Muscle layer of duodenum (tissue), 2 donors: ENCODE results near the gene PTPRG.

Experiments used
- H3K27ac ChIP-seq: one replicate; pipeline ENCODE4 v1.7.0; 2013; ENCODE audit warnings: mild to moderate bottlenecking, low read length
- H3K27me3 ChIP-seq: one replicate; pipeline ENCODE4 v1.7.0; 2013; ENCODE audit warnings: low read depth, mild to moderate bottlenecking, control low read depth, low read length
- H3K36me3 ChIP-seq, 2 donors: one replicate each; pipeline ENCODE4 v1.7.0; 2013; ENCODE audit warnings: low read length in 2 of 2, control low read depth in 1 of 2, mild to moderate bottlenecking in 1 of 2; ENCODE audit not compliant: insufficient read depth in 2 of 2, control insufficient read depth in 1 of 2
- H3K4me1 ChIP-seq, 2 donors: one replicate each; pipeline ENCODE4 v1.7.0; 2013; ENCODE audit warnings: low read length in 2 of 2, mild to moderate bottlenecking in 2 of 2, control low read depth in 1 of 2, moderate library complexity in 1 of 2; ENCODE audit not compliant: insufficient read depth in 2 of 2, control insufficient read depth in 1 of 2
- H3K4me3 ChIP-seq, 2 donors: one replicate each; pipeline ENCODE4 v1.7.0; 2013; ENCODE audit warnings: low read length in 2 of 2, low read depth in 1 of 2, mild to moderate bottlenecking in 1 of 2
- H3K9me3 ChIP-seq, 2 donors: one replicate each; pipeline ENCODE4 v1.7.0; 2013; ENCODE audit warnings: low read length in 2 of 2, control low read depth in 1 of 2, mild to moderate bottlenecking in 1 of 2; ENCODE audit not compliant: control insufficient read depth in 1 of 2
- donor health status: healthy.

The PTPRG gene

DNA sequence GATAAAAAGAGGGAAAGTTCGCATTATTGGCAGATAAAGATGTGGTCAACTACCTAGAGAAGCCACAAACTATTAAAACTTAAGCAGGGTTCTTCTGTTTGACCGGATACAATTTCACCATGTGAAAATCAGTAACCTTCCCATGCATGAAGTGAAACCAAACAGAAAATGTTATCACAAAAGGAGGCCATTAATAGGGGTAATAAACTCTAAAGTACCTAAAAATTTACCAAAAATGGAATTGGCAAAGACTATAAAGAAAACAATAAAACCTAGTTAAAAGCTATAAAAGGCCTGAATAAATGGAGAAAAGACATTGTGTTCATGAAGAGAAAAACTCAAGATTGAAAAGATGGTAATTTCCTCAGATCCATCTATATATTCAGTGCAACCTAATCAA, 728.6 kb downstream of the PTPRG start:
- Histone ChIP-seq H3K27me3 (no peaks in the 10 kb centered on the region), H3K36me3 (peaks cover 6 to 14% of the 10 kb centered on the region in 2 donors)

DNA sequence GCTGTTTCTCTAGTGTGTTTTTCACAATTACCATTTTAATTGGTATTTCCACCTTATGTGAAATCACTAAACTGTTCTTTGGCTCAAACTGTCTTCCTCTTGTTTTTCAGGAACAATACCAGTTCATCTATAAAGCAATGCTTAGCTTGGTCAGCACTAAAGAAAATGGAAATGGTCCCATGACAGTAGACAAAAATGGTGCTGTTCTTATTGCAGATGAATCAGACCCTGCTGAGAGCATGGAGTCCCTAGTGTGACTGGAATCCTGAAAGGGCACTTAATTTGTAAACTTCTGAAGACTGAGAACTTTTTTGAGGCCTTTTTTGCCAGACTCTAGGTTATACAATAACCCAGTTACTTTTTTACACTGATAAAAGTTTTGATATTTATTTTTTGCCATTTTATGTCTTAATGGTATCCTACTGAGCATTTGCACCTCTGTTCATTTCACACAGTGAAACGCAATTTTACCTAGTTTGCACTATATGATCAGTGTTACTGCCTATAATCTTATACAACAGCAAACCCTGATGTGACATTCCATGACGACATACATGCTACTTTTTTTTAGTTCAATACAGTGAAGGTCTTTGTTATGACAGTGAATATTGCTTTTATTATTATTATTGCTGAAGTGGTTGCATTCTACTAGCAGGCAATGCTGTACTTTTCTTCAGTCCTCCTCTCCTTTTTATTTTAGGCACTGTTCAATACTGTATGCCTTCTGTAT, 731.8 kb downstream of the PTPRG start:
- no peaks in the 10 kb centered on the region for H3K4me1 ChIP-seq
- H3K27me3 ChIP-seq = no peaks in the 10 kb centered on the region
- no peaks in the 10 kb centered on the region for H3K9me3 ChIP-seq
- peaks cover 6 to 14% of the 10 kb centered on the region in 2 donors for H3K36me3 ChIP-seq
- no peak overlapping the region for H3K4me3 ChIP-seq
- no peak overlapping the region for H3K27ac ChIP-seq

More for the DNA sequence above, 728.6 kb downstream of the PTPRG start:
- Histone ChIP-seq H3K27ac (no peak overlapping the region), H3K4me3 (no peak overlapping the region), H3K9me3 (no peaks in the 10 kb centered on the region), H3K4me1 (no peaks in the 10 kb centered on the region)

DNA sequence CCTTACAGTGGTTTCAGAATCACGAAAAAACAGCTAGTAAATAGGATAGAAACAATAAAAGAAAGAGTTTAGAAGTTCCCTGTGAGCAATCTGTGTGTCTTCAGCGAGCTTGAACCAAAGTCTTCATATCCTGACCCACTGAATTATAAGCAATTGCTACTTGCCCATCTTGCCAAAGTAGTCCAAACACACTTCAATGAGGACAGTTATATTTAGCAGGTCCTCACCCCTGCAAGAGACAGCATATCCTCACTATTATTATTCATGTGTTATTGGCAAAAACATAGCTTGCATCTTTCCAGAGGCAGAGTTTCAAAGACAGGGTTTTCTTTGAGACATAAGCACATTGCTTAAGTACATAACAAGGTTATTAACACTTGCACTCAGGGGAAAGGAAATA, 734.2 kb downstream of the PTPRG start:
- H3K27me3 ChIP-seq = no peaks in the 10 kb centered on the region
- no peak overlapping the region for H3K4me3 ChIP-seq
- H3K9me3 ChIP-seq = no peaks in the 10 kb centered on the region
- peaks cover 6 to 14% of the 10 kb centered on the region in 2 donors for H3K36me3 ChIP-seq
- no peak overlapping the region for H3K27ac ChIP-seq
- no peaks in the 10 kb centered on the region for H3K4me1 ChIP-seq

DNA sequence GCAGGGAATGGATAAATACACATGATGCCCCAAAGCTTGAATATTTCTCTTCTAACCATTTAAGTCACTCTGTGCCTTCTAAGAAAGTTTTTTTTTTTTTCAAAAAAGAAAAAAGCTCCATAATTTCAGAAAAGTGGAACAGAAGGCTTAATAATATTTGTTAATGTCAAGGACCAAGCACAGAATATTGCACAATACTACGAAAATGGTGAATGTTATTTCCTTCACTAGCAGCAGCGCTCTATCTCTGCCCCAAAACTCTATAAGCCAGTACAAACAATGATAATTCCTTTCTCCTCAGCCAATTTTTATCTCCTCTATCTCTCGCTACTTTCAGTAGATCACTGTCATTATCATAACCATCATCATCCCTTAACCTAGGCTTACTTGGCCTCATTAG, 739.2 kb downstream of the PTPRG start:
- H3K9me3 ChIP-seq = peaks cover 0 to 13% of the 10 kb centered on the region in 2 donors
- no peak overlapping the region for H3K27ac ChIP-seq
- no peak overlapping the region for H3K4me3 ChIP-seq
- no peaks in the 10 kb centered on the region for H3K36me3 ChIP-seq
- no peaks in the 10 kb centered on the region for H3K27me3 ChIP-seq
- H3K4me1 ChIP-seq = no peaks in the 10 kb centered on the region

DNA sequence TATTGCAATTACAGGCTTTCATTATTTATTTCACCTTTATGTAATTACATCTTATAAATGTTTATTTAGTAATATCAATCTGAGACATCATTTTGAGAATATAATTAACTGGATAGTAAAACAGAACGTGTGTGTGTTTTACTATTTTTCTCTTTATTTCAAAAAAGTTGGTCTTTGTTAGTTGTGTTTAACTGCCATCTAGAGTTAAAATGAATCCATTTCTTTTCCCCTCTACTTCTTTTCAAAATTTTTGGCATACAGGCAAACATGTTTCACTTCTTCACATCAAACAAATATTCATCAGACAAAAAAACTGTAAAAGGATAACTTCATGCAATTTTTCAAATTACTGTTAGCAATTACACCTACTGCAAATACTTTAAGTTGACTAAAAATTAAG, 750.8 kb downstream of the PTPRG start:
- no peak overlapping the region for H3K4me3 ChIP-seq
- no peaks in the 10 kb centered on the region for H3K36me3 ChIP-seq
- H3K4me1 ChIP-seq = no peaks in the 10 kb centered on the region
- H3K27ac ChIP-seq = no peak overlapping the region
- no peaks in the 10 kb centered on the region for H3K27me3 ChIP-seq
- H3K9me3 ChIP-seq = no peaks in the 10 kb centered on the region

DNA sequence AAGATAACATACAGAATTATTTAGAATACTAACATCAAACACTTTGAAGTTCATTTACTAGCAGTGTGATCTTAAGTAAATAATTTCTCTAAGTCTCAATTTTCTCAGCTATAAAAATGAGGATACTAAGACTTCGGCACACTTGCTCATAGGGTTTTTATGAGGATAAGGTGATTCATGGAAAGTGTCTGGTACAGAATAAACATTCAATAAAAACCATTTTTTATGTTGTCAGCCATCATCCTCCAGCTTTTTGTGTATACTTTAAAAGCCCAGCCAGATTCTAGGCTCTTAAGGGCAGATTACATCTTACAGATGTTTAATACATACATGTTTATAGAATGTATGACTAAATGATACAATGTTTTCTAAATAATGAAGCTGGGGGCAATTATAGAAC, 755.2 kb downstream of the PTPRG start:
- Histone ChIP-seq H3K27ac (no peak overlapping the region), H3K9me3 (no peaks in the 10 kb centered on the region), H3K36me3 (no peaks in the 10 kb centered on the region), H3K4me3 (no peak overlapping the region), H3K27me3 (no peaks in the 10 kb centered on the region), H3K4me1 (no peaks in the 10 kb centered on the region)

DNA sequence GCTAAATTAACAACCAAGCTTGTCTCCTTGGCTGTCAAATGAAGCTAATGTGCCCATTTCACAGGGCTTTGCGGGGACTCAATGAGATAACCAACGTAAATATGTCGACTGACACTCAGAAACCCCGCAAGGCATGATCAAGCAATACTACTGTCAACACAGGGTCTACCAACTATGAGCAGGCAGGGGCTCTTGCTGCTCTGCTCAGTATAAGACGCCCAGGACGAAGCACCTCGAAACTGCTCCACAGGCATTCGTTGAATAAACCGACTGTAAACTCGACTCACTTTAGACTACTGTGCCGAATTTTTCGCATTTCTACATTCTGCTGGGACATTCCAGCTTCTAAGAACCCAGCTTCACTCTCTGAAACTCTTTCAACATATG, 757.0 kb downstream of the PTPRG start:
- Histone ChIP-seq H3K9me3 (no peaks in the 10 kb centered on the region), H3K4me1 (no peaks in the 10 kb centered on the region), H3K27ac (peak overlapping the region; percentile 68)

DNA sequence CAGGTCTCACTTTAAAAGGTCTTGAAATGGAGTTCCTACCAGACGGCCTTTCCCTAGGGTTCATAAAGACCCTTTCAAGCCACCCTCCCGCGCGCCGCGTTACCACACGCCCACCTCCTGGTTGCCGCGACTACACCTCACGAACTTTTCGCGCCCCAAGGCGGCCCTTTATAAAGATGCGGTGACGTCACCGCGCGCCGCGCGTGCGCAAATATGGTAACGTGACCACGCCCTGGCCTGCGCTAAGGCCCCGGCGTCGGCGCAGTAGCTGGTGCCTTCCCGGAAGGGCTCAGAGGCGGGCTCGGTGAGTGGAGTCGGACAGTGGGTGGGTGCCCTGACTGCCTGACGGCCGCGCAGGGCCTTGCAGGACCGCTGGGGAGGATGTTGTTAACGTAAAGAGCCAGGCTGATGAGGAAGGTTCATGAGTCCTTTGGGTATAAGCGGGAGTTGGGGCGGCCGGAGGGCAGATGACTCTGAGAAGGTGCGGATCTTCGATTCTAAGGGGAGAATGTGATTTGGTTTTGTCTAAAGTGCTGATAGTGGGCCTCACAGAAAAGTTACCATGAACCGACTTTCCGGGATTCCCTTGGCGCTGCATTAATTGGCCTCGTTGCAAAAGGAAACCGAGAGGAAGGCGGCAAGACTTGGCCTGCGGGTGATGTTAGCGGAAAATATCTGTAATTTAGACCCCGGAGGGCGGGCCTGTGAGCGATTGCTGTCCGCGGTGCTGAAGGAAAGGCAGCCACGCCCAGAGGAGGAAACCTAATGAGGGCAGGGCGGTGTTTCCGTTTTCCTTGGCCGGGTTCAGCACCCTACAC, 757.6 kb downstream of the PTPRG start:
- H3K4me3 ChIP-seq = peak overlapping the region; percentile 70 to 81
- no peaks in the 10 kb centered on the region for H3K4me1 ChIP-seq
- no peaks in the 10 kb centered on the region for H3K9me3 ChIP-seq
- H3K36me3 ChIP-seq = peaks cover 0 to 9% of the 10 kb centered on the region in 2 donors
- no peaks in the 10 kb centered on the region for H3K27me3 ChIP-seq
- H3K27ac ChIP-seq = peak overlapping the region; percentile 68

More for the DNA sequence above, 757.0 kb downstream of the PTPRG start:
- Histone ChIP-seq H3K27me3 (no peaks in the 10 kb centered on the region), H3K4me3 (peak overlapping the region; percentile 70 to 81), H3K36me3 (peaks cover 0 to 8% of the 10 kb centered on the region in 2 donors)

DNA sequence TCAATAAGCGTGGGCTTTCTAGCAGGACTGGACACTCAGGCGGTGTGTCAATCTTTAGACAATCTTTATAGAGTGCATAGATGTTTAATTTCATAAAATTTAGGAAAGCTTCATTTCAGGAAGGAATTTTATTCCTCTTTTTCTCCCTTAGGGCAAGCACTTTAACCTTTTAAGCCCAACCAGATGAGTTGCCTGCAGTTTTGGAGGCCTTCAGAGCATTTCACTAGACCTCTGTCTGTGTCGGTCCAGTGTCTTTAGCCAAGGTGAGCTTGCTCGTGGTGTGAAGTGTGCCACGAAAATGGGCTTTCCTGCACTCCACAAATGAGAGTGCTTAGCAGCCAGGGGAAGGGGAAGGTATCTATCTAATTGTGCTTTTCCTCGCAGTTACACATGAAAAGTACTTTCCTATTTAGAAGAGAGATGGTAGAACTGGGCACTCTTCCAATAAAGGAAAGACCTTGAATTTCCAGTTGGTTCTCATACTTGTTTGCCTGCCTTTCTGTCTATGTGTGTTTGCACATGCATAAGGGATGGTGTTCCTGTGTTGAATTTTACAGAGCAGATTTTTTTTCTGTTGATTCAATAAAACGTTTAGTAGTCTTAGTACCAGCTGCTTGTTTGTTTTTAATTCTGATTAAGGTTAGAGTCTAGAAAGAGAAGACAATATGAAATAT, 758.3 kb downstream of the PTPRG start:
- H3K4me1 ChIP-seq = no peaks in the 10 kb centered on the region
- H3K27me3 ChIP-seq = no peaks in the 10 kb centered on the region
- H3K27ac ChIP-seq = no peak overlapping the region
- no peaks in the 10 kb centered on the region for H3K9me3 ChIP-seq
- H3K36me3 ChIP-seq = peaks cover 0 to 16% of the 10 kb centered on the region in 2 donors
- H3K4me3 ChIP-seq = peak overlapping the region; percentile 70 to 81

DNA sequence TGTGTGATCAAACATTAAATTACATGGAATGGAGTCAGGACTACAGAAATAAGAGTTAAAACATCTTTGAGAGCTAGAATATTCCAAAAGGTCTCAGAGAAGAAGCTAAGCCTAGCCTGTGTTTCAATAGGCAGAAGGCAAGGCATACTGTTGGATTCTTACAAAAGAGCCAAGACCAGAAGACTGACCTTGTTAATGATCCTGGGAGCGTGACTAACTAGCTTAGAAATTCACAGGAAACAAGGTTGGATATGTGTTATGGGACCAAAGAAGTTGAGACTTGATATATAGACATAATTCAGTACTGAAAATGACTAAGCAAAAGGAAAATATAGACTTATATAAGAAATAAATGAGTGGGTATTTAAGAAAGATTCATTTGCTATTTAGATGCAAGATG, 761.9 kb downstream of the PTPRG start:
- no peaks in the 10 kb centered on the region for H3K27me3 ChIP-seq
- H3K4me1 ChIP-seq = no peaks in the 10 kb centered on the region
- H3K9me3 ChIP-seq = no peaks in the 10 kb centered on the region
- H3K27ac ChIP-seq = no peak overlapping the region
- no peak overlapping the region for H3K4me3 ChIP-seq
- peaks cover 0 to 16% of the 10 kb centered on the region in 2 donors for H3K36me3 ChIP-seq

DNA sequence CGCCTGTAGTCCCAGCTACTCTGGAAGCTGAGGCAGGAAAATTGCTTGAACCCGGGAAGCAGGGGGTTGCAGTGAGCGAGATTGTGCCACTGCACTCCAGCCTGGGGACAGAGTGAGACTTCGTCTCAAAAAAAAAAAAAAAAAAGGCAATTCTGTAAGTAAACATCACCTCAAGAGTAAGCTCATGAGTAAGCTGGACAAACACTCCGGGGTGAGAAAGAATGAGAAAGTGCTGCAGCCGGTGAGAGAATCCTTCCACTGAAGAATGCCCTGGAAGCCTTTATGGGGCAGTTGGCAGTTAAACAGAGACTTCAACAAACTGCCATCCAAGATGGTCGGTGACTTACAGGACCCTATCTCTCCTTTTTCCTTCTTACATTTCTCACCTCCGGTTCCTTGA, 764.5 kb downstream of the PTPRG start:
- Histone ChIP-seq H3K36me3 (peaks cover 0 to 16% of the 10 kb centered on the region in 2 donors), H3K27ac (no peak overlapping the region), H3K9me3 (no peaks in the 10 kb centered on the region), H3K4me3 (no peak overlapping the region), H3K27me3 (no peaks in the 10 kb centered on the region), H3K4me1 (no peaks in the 10 kb centered on the region)
